WTC11 (cell line): ENCODE measurements around the gene SEMA3D.

Source experiments
- ESRRA ChIP-seq: sonication (generic); formaldehyde crosslinking; IDR thresholded peaks from 2 replicates; pipeline ENCODE4 v1.8.1; 2022; ENCODE audit warnings: mild to moderate bottlenecking, missing genetic modification reagents, borderline replicate concordance
- ETV6 ChIP-seq: sonication (generic); formaldehyde crosslinking; IDR thresholded peaks from 2 replicates; pipeline ENCODE4 v1.8.1; 2022; ENCODE audit warnings: mild to moderate bottlenecking, missing genetic modification reagents
- NR3C1 ChIP-seq: sonication (generic); formaldehyde crosslinking; conservative IDR thresholded peaks from 2 replicates; pipeline ENCODE4 v1.8.1; 2023; ENCODE audit warnings: low read depth, mild to moderate bottlenecking, missing genetic modification reagents
- SP1 ChIP-seq: sonication (generic); formaldehyde crosslinking; conservative IDR thresholded peaks from 2 replicates; pipeline ENCODE4 v1.8.1; 2022; ENCODE audit warnings: missing genetic modification reagents
- USF2 ChIP-seq: sonication (generic); formaldehyde crosslinking; IDR thresholded peaks from 2 replicates; pipeline ENCODE4 v1.8.1; 2023; ENCODE audit warnings: mild to moderate bottlenecking, missing genetic modification reagents, moderate library complexity
- ZBTB21 ChIP-seq: sonication (generic); formaldehyde crosslinking; IDR thresholded peaks from 2 replicates; pipeline ENCODE4 v1.8.1; 2023; ENCODE audit warnings: mild to moderate bottlenecking, missing genetic modification reagents, borderline replicate concordance
- ZNF219 ChIP-seq: sonication (generic); formaldehyde crosslinking; IDR thresholded peaks from 2 replicates; pipeline ENCODE4 v1.8.0; 2023; ENCODE audit warnings: missing genetic modification reagents, mild to moderate bottlenecking, borderline replicate concordance
- ZNF263 ChIP-seq: sonication (generic); formaldehyde crosslinking; IDR thresholded peaks from 2 replicates; pipeline ENCODE4 v1.8.1; 2022; ENCODE audit warnings: low read depth, mild to moderate bottlenecking, moderate library complexity, missing genetic modification reagents
- ZNF423 ChIP-seq: fragments of 250-450 bp; sonication (Bioruptor Pico); IDR thresholded peaks from 2 replicates; pipeline ENCODE4 v2.1.2; 2022; ENCODE audit warnings: mild to moderate bottlenecking, moderate library complexity
- TF ChIP-seq, protein P1 (sequence below): fragments of 200-600 bp; IDR thresholded peaks from 2 replicates; pipeline ENCODE4 v1.8.0; 2022; ENCODE audit warnings: antibody characterized with exemption
- TF ChIP-seq, protein P2 (sequence below): sonication (generic); formaldehyde crosslinking; IDR thresholded peaks from 2 replicates; pipeline ENCODE4 v1.8.1; 2023; ENCODE audit warnings: mild to moderate bottlenecking, missing genetic modification reagents

DNA sequence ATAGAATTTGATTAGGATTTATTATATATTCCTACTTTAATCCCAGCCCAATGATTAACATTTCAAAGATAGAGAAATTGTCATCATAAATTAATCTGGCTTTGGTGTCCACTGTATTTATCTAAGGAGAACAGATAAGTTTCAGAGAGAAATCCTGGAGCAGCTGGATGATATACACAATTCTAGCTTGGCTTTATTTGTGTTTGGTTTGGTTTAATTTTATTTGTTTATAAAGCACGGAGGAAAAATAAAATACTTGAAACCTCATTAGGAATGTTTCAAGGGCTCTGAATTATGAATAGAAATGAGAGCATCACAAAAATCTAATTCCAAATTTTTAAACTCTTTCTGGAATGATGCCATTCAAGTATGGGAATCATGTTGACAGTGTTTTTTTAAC is 42.1 kb downstream of the SEMA3D start:
- no peak for TF ChIP-seq ZBTB21 (CRISPR knock-in tag)
- TF ChIP-seq ZNF423 = no peak
- TF ChIP-seq NR3C1 = no peak
- TF ChIP-seq, protein P1, sequence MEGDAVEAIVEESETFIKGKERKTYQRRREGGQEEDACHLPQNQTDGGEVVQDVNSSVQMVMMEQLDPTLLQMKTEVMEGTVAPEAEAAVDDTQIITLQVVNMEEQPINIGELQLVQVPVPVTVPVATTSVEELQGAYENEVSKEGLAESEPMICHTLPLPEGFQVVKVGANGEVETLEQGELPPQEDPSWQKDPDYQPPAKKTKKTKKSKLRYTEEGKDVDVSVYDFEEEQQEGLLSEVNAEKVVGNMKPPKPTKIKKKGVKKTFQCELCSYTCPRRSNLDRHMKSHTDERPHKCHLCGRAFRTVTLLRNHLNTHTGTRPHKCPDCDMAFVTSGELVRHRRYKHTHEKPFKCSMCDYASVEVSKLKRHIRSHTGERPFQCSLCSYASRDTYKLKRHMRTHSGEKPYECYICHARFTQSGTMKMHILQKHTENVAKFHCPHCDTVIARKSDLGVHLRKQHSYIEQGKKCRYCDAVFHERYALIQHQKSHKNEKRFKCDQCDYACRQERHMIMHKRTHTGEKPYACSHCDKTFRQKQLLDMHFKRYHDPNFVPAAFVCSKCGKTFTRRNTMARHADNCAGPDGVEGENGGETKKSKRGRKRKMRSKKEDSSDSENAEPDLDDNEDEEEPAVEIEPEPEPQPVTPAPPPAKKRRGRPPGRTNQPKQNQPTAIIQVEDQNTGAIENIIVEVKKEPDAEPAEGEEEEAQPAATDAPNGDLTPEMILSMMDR = no peak
- no peak for TF ChIP-seq ZNF263 (CRISPR knock-in tag)
- TF ChIP-seq ETV6 (CRISPR knock-in tag) = no peak
- TF ChIP-seq, protein P2, sequence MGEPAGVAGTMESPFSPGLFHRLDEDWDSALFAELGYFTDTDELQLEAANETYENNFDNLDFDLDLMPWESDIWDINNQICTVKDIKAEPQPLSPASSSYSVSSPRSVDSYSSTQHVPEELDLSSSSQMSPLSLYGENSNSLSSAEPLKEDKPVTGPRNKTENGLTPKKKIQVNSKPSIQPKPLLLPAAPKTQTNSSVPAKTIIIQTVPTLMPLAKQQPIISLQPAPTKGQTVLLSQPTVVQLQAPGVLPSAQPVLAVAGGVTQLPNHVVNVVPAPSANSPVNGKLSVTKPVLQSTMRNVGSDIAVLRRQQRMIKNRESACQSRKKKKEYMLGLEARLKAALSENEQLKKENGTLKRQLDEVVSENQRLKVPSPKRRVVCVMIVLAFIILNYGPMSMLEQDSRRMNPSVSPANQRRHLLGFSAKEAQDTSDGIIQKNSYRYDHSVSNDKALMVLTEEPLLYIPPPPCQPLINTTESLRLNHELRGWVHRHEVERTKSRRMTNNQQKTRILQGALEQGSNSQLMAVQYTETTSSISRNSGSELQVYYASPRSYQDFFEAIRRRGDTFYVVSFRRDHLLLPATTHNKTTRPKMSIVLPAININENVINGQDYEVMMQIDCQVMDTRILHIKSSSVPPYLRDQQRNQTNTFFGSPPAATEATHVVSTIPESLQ (CRISPR knock-in tag) = no peak
- TF ChIP-seq ZNF219 = no peak
- TF ChIP-seq ESRRA (CRISPR knock-in tag) = no peak
- no peak for TF ChIP-seq USF2
- TF ChIP-seq SP1 (CRISPR knock-in tag) = no peak
